Measurements from ENCODE around the gene KLHL11.
A peak's percentile ranks its signal among the peaks of the same experiment; 100 is the strongest.
"Not testable (repeated sequence)": the region's sequence is repeated elsewhere in the genome, so short reads cannot be mapped to it uniquely, and the experiment has no call there.

Gene KLHL11

GRCh38 chr17:41844971-41845370 lies 20.3 kb downstream of the KLHL11 start:
- FAIRE-seq (no peak), DNase-seq (ENCODE audit: extremely low spot score, insufficient read length, low read depth) (no peak)

GRCh38 chr17:41840781-41841180 lies 24.4 kb downstream of the KLHL11 start:
- not testable (repeated sequence) for FAIRE-seq; DNase-seq (ENCODE audit: extremely low spot score, insufficient read length, low read depth)

- FAIRE-seq; DNase-seq (ENCODE audit: extremely low spot score, insufficient read length, low read depth): not testable (repeated sequence)
Measured at GRCh38 chr17:41839448-41839847, 25.8 kb downstream of the KLHL11 start.

DNA sequence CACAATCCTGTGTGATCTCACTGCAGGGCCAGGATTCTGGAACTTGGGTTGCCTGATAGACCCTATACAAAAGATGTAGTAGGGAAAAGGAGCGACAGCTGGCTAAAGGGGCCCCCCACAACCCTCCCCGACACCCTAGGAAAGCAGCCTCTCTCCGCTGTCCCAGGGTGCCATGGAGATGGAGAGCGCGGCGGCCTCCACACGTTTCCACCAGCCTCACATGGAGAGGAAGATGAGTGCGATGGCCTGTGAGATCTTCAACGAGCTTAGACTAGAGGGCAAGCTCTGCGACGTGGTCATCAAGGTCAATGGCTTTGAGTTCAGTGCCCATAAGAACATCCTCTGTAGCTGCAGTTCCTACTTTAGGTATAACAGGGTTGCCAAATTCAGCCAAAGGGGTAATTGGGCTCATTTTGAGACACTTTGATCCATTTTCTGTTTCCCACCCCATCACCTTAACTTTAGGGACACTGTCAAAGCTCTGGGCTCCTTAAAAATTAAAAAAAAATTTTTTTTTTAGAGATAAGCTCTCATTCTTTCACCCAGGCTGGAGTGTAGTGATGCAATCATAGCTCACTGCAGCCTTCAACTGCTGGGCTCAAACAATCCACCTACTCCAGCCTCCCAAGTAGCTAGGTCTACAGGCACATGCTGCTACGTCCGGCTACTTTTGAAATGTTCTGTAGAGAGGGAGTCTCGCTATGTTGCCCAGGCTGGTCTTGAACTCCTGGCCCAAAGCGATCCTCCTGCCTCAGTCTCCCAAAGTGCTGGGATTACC lies 27.3 kb downstream of the KLHL11 start, which contains the start of gene KLHL10:
KLHL10 (plus strand) TSS at position 65 of the 778 bp plus-strand sequence; CDS start at position 173, 108 bp downstream.
- DNase-seq (ENCODE audit: extremely low spot score, insufficient read length, low read depth), result no peak
- FAIRE-seq, result no peak

GRCh38 chr17:41836550-41837196 lies 28.6 kb downstream of the KLHL11 start:
- no peak for DNase-seq (ENCODE audit: extremely low spot score, insufficient read length, low read depth)
- no peak for FAIRE-seq

DNA sequence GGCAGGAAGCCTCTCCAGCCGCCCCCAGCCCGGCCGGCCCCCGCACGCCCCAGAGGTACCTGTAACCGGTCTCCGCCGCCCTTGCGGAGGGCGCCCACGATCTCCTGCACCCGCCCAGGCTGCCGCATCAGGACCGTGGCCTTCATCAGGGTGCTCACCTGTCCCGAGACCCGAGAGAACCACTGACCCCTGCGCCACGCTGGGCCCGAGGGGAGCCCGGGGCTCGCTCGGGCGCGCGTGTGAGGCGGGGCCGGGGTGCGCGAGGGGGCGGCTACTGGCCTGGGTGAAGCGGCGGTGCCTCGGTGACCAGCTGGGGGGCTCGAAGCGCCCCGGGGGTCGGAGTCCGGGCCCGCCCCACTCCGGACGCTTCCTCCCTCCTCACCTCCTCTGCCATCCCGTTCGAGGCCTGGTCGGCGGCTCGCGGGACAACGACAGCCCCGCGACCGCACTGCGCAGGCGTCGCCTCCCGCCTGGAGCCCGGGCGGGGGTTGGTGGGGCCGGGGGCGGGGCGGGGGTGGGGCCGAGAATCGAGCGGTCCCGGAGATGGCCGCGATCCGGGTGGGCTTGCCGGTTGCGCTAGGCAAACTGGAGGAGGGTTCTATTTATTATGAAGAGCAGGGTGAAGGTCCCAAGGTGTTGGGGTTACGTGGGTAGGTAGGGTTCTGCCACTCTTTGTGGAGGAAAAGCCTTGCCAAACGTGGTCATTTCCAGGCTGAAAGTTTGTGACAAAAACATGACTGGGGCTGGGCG lies 29.2 kb downstream of the KLHL11 start, which contains the start of gene NT5C3B:
NT5C3B (minus strand) TSS at position 433 of the 750 bp plus-strand sequence; CDS start at position 394, 39 bp downstream.
- DNase-seq (ENCODE audit: extremely low spot score, insufficient read length, low read depth) (peak; percentile 66), FAIRE-seq (no peak)

DNA sequence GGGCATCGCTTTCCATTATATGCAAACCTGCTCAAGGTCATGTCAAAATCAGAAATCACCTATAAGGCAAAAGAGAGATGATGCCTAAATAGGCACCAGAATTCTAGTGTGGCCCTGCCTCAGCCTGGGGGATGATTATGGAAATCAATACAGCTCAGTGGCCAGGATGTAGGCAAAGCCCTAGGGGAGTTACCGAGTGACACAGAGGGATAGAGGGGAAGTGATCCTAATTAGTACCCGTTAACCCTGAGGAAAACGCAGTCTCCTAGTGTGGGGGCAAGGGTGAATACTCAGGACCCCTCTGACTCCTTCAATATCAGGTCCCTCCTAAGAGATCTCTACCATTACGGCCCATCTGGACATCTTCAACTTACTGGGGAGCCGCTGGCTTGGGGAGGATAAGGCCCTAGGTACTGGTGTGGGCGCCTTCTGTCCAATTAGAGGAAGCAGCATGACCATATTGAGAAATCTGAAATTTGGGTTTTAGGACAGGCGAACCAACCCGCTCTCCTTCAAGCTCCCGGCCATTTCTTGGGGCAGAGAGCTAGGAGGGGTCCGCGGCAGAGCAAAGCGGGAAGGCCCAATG lies 29.9 kb downstream of the KLHL11 start:
- FAIRE-seq, result no peak
- no peak for DNase-seq (ENCODE audit: extremely low spot score, insufficient read length, low read depth)

- not testable (repeated sequence) for DNase-seq (ENCODE audit: extremely low spot score, insufficient read length, low read depth); FAIRE-seq
Measured at GRCh38 chr17:41829961-41830360, 35.3 kb downstream of the KLHL11 start.

DNA sequence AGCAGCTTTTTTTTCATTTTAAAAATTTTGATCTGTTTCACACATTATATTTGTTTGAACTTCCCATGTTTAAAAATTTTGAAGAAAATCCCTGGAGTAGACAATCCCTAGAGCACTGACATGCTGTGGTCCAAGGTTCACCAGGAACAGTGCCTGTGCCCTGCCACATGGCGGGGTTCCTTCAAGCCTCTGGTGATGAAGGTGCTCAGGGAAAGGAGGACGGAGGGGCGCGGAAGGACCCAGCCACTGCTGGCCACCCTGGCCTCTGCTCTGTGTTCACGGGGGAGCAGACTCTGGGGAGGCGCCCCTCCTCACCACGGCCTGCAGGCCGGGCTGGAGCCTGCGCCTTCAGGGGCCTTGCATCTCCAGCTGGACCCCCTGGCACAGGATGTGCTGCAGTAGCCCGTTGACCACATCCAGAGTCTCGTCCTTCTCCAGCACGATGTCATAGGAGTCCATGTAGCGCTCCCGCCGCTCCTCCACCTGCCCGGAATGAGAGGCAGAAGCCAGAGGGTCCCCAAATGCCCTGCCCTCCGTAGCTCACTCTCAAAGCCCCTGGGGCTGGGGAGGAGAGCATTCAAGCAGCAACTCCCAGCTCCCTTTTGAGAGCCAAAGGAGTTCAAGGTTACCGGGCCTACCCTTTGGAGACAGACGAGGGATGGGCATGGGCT lies 39.9 kb downstream of the KLHL11 start:
- FAIRE-seq (no peak), DNase-seq (ENCODE audit: extremely low spot score, insufficient read length, low read depth) (no peak)

- no peak for DNase-seq (ENCODE audit: extremely low spot score, insufficient read length, low read depth)
- no peak for FAIRE-seq
Measured at GRCh38 chr17:41824086-41824485, 41.1 kb downstream of the KLHL11 start.

- DNase-seq (ENCODE audit: extremely low spot score, insufficient read length, low read depth) (no peak), FAIRE-seq (no peak)
Measured at GRCh38 chr17:41823580-41823979, 41.6 kb downstream of the KLHL11 start.

- FAIRE-seq, result no peak
- DNase-seq (ENCODE audit: extremely low spot score, insufficient read length, low read depth), result no peak
Measured at GRCh38 chr17:41823141-41823524, 42.1 kb downstream of the KLHL11 start.

DNA sequence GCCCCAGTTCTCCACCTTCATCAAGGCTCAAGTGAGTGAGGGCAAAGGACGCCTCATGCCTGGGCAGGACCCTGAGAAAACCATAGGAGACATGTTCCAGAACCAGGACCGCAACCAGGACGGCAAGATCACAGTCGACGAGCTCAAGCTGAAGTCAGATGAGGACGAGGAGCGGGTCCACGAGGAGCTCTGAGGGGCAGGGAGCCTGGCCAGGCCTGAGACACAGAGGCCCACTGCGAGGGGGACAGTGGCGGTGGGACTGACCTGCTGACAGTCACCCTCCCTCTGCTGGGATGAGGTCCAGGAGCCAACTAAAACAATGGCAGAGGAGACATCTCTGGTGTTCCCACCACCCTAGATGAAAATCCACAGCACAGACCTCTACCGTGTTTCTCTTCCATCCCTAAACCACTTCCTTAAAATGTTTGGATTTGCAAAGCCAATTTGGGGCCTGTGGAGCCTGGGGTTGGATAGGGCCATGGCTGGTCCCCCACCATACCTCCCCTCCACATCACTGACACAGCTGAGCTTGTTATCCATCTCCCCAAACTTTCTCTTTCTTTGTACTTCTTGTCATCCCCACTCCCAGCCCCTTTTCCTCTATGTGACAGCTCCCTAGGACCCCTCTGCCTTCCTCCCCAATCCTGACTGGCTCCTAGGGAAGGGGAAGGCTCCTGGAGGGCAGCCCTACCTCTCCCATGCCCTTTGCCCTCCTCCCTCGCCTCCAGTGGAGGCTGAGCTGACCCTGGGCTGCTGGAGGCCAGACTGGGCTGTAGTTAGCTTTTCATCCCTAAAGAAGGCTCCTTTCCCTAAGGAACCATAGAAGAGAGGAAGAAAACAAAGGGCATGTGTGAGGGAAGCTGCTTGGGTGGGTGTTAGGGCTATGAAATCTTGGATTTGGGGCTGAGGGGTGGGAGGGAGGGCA lies 42.7 kb downstream of the KLHL11 start:
- FAIRE-seq (no peak), DNase-seq (ENCODE audit: extremely low spot score, insufficient read length, low read depth) (no peak)

GRCh38 chr17:41821776-41822175 lies 43.4 kb downstream of the KLHL11 start:
- DNase-seq (ENCODE audit: extremely low spot score, insufficient read length, low read depth), result no peak
- FAIRE-seq, result no peak

DNA sequence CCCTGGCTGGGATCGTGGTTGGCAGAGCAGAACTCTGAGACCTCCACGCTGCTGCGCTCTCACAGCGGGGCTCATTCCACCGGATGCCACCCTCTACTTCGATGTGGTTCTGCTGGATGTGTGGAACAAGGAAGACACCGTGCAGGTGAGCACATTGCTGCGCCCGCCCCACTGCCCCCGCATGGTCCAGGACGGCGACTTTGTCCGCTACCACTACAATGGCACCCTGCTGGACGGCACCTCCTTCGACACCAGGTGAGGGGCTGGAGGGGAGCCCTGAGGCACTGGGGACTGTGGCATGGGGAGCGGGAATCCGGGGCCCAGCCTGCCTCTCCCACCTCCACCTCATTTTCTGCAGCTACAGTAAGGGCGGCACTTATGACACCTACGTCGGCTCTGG lies 47.2 kb downstream of the KLHL11 start:
- DNase-seq (ENCODE audit: extremely low spot score, insufficient read length, low read depth) (no peak), FAIRE-seq (no peak)

- no peak for DNase-seq (ENCODE audit: extremely low spot score, insufficient read length, low read depth)
- FAIRE-seq, result no peak
Measured at GRCh38 chr17:41816637-41817320, 48.4 kb downstream of the KLHL11 start.

GRCh38 chr17:41814195-41814594 lies 51.0 kb downstream of the KLHL11 start:
- FAIRE-seq (no peak), DNase-seq (ENCODE audit: extremely low spot score, insufficient read length, low read depth) (no peak)

GRCh38 chr17:41813699-41814124 lies 51.5 kb downstream of the KLHL11 start:
- no peak for DNase-seq (ENCODE audit: extremely low spot score, insufficient read length, low read depth)
- no peak for FAIRE-seq
